Endothelial cell of umbilical vein (primary cell): Measurements from ENCODE around the gene POLR2F. TPM values are rescaled to one million over a fixed set of nuclear protein-coding genes. Genes with fewer than 3 reads are reported as not detected.

Experiments
- BruUV-seq: library from RNA; stranded (reverse); fragments of 400-500 nt; replicated peaks from 2 replicates; lab custom pipeline; 2021; lab: Mats Ljungman, UMichigan
- CTCF ChIA-PET: fragments of 300-600, 350-600 bp; sonication (Branson Sonifier 250); formaldehyde crosslinking; loops from one replicate; lab custom pipeline; 2021; ENCODE audit warnings: antibody characterized with exemption, inconsistent platforms; lab: Charles Lee
- POLR2A ChIA-PET: fragments of 300-600, 350-600 bp; sonication (Branson Sonifier 250); formaldehyde crosslinking; loops from one replicate; lab custom pipeline; 2021; ENCODE audit warnings: antibody characterized with exemption, inconsistent platforms; lab: Charles Lee
- DNase-seq: peaks from one replicate; pipeline ENCODE4 v3.0.0-alpha.2; 2011; ENCODE audit warnings: low read depth, low spot score
- FAIRE-seq: peaks from 2 replicates; lab custom pipeline; 2011; peaks lifted over from hg19 to GRCh38; lab: Jason Lieb, UNC
- H2AFZ ChIP-seq: 2 replicates; pipeline ENCODE4 v1.6.0; 2012; ENCODE audit warnings: low read depth, low read length, control low read depth, inconsistent platforms
- H3K27ac ChIP-seq: 2 replicates; pipeline ENCODE4 v1.5.1; 2011; ENCODE audit warnings: low read depth, mild to moderate bottlenecking, control low read depth, low read length, moderate library complexity; ENCODE audit not compliant: insufficient read depth
- H3K27me3 ChIP-seq, 2 experiments: 2 replicates each; pipeline versions ENCODE4 v1.6.0 to v1.6.1; 2011; ENCODE audit warnings: low read length in 2 of 2, mixed read lengths in 1 of 2; ENCODE audit not compliant: control insufficient read depth in 2 of 2, insufficient read depth in 2 of 2
- H3K36me3 ChIP-seq, 2 experiments: 2 replicates in 1 of 2; 3 replicates in 1 of 2; pipeline ENCODE4 v1.5.1; 2011; ENCODE audit warnings: low read length in 2 of 2, mild to moderate bottlenecking in 1 of 2, moderate library complexity in 1 of 2; ENCODE audit not compliant: control insufficient read depth in 2 of 2, insufficient read depth in 2 of 2; ENCODE audit errors: extremely low read depth in 1 of 2
- H3K4me1 ChIP-seq: 3 replicates; pipeline ENCODE4 v1.5.1; 2011; ENCODE audit warnings: mild to moderate bottlenecking, low read length; ENCODE audit not compliant: control insufficient read depth, insufficient read depth; ENCODE audit errors: extremely low read depth
- H3K4me2 ChIP-seq: 2 replicates; pipeline ENCODE4 v1.6.1; 2011; ENCODE audit warnings: low read length, control low read depth, mixed read lengths; ENCODE audit not compliant: insufficient read depth
- H3K4me3 ChIP-seq, 3 experiments: fragments of 200-600 bp in 1 of 3; sonication (generic), shearing (Covaris generic) in 1 of 3; replicated peaks in 1 of 3; 2 replicates each; pipeline ENCODE4 v1.5.1; 2011 to 2016; ENCODE audit warnings: control low read depth in 3 of 3, low read length in 3 of 3, mild to moderate bottlenecking in 2 of 3, inconsistent platforms in 1 of 3, low read depth in 1 of 3, moderate library complexity in 1 of 3; ENCODE audit not compliant: insufficient read depth in 1 of 3
- H3K79me2 ChIP-seq: 2 replicates; pipeline ENCODE4 v1.6.0; 2012; ENCODE audit warnings: low read length, inconsistent platforms; ENCODE audit not compliant: control insufficient read depth, insufficient read depth
- H3K9ac ChIP-seq: replicated peaks from 2 replicates; pipeline ENCODE3; 2011; ENCODE audit warnings: low read length, control low read depth; ENCODE audit not compliant: insufficient read depth; ENCODE audit errors: extremely low read depth
- H3K9me1 ChIP-seq: replicated peaks from 3 replicates; pipeline ENCODE4 v1.6.0; 2011; ENCODE audit warnings: mild to moderate bottlenecking, low read length; ENCODE audit not compliant: control insufficient read depth, insufficient read depth; ENCODE audit errors: extremely low read depth
- H3K9me3 ChIP-seq: replicated peaks from 2 replicates; pipeline ENCODE4 v1.5.1; 2012; ENCODE audit warnings: low read length, inconsistent platforms; ENCODE audit not compliant: control insufficient read depth, insufficient read depth
- H4K20me1 ChIP-seq: replicated peaks from 2 replicates; pipeline ENCODE3; 2011; ENCODE audit warnings: mild to moderate bottlenecking, low read length; ENCODE audit not compliant: control insufficient read depth, insufficient read depth; ENCODE audit errors: extremely low read depth
- CTCF ChIP-seq, 2 donors: IDR thresholded peaks; 1 replicate in 1 of 2; 2 replicates in 1 of 2; pipeline ENCODE4 v1.5.1; 2011; ENCODE audit warnings: low read length in 2 of 2, mild to moderate bottlenecking in 2 of 2, moderate library complexity in 2 of 2, control low read depth in 1 of 2, inconsistent platforms in 1 of 2, low read depth in 1 of 2; ENCODE audit not compliant: insufficient read depth in 1 of 2; ENCODE audit errors: extremely low read depth in 1 of 2
- EZH2 ChIP-seq: IDR thresholded peaks from 2 replicates; pipeline ENCODE4 v1.6.1; 2012; ENCODE audit warnings: borderline replicate concordance, low read depth, mild to moderate bottlenecking, moderate library complexity, low read length, inconsistent platforms; ENCODE audit not compliant: severe bottlenecking
- FOS ChIP-seq: IDR thresholded peaks from 2 replicates; pipeline ENCODE4 v1.6.1; 2011; ENCODE audit warnings: mild to moderate bottlenecking, low read length, moderate library complexity, borderline replicate concordance; ENCODE audit not compliant: insufficient read depth
- GATA2 ChIP-seq: IDR thresholded peaks from 2 replicates; pipeline ENCODE4 v1.7.0; 2011; ENCODE audit warnings: low read depth, mild to moderate bottlenecking, moderate library complexity, mixed read lengths, low read length; ENCODE audit not compliant: insufficient read length, insufficient read depth
- JUN ChIP-seq: IDR thresholded peaks from 2 replicates; pipeline ENCODE4 v1.6.1; 2011; ENCODE audit warnings: borderline replicate concordance, low read depth; ENCODE audit not compliant: insufficient read length, insufficient read depth
- MAX ChIP-seq: IDR thresholded peaks from 2 replicates; pipeline ENCODE4 v1.6.1; 2011; ENCODE audit not compliant: insufficient read depth, insufficient read length
- MYC ChIP-seq: IDR thresholded peaks from one replicate; pipeline ENCODE4 v1.6.1; 2011; ENCODE audit warnings: mild to moderate bottlenecking, low read depth, low read length
- POLR2A ChIP-seq: IDR thresholded peaks from 2 replicates; pipeline ENCODE4 v1.6.1; 2012; ENCODE audit warnings: low read depth, mild to moderate bottlenecking, control low read depth, low read length
- POLR2AphosphoS5 ChIP-seq: IDR thresholded peaks from 2 replicates; pipeline ENCODE4 v1.6.1; 2012; ENCODE audit warnings: low read depth, mild to moderate bottlenecking, control low read depth, low read length, moderate library complexity; ENCODE audit not compliant: insufficient read depth
- dilution Hi-C: fragments of 300-500 bp; cut with MboI; formaldehyde crosslinking; loops from one replicate; pipeline ENCODE4 v1.15.0; 2019; ENCODE audit warnings: low sequenced_read_pairs; ENCODE audit not compliant: extremely low pct_ligation_motif_present
- intact Hi-C: fragments of 100-400 bp; cut with micrococcal nuclease; formaldehyde crosslinking; loops from one replicate; pipeline ENCODE4 v1.10.0; 2022
- polyA plus RNA-seq, 4 experiments: library from polyadenylated mRNA; depleted of rRNA in 3 of 4; stranded (reverse) in 3 of 4; unstranded in 1 of 4; fragments of >200 nt; gene quantifications; 2 replicates each; pipeline versions ENCODE4 v1.2.1 to v1.2.3, GENCODE V29; 2011 to 2012; ENCODE audit warnings: missing spikeins in 1 of 4
- total RNA-seq: library from RNA; stranded (reverse); gene quantifications from 2 replicates; pipeline ENCODE4 v1.2.3, GENCODE V29; 2021

Gene POLR2F
- total and polyA plus RNA-seq, 2 donors (not counting 3 experiments of a cell fraction or from before 2014, with no cell fraction given) = 106 to 112 TPM

GRCh38 chr22:37990301-37990700 lies 36.8 kb downstream of the POLR2F start:
- dilution Hi-C loops (no loop called here), intact Hi-C loops (no loop called here)
- Histone ChIP-seq H3K27ac (no peak overlapping the region), H3K4me3 (no peak overlapping the region), H2AFZ (no peak overlapping the region), H3K9ac (no peak overlapping the region), H3K9me1 (no peaks in the 10 kb centered on the region), H3K79me2 (no peaks in the 10 kb centered on the region), H3K36me3 (no peaks in the 10 kb centered on the region), H3K4me1 (no peaks in the 10 kb centered on the region), H3K4me2 (no peak overlapping the region), H3K27me3 (no peaks in the 10 kb centered on the region), H4K20me1 (no peaks in the 10 kb centered on the region), H3K9me3 (no peaks in the 10 kb centered on the region)
- FAIRE-seq (no peak), DNase-seq (no peak)
- CTCF ChIA-PET = no interaction called here
- POLR2A ChIA-PET = no interaction called here
- TF ChIP-seq POLR2AphosphoS5 = no peak
- TF ChIP-seq MAX = no peak
- TF ChIP-seq POLR2A = no peak
- TF ChIP-seq CTCF (IDR thresholded peaks at IDR 0.05; ENCODE audit: extremely low read depth in 1 of 2, insufficient read depth in 1 of 2, low read depth in 1 of 2, low read length in 2 of 2) = no peak
- TF ChIP-seq JUN = no peak
- no peak for TF ChIP-seq GATA2
- no peak for TF ChIP-seq EZH2
- TF ChIP-seq FOS = no peak
- no peak for TF ChIP-seq MYC
- no TSS peak for BruUV-seq
